Stimulated activated CD4-positive, alpha-beta T cell treated with anti-CD3 and anti-CD28 coated beads, Interleukin-12 subunit alpha, Interleukin-12 subunit beta, amount 100 ng/mL, for 24 hours (primary cell): ENCODE results near the gene ATXN2L.

Source experiments
- DNase-seq, 2 experiments: peaks; one replicate each; pipeline ENCODE4 v3.0.0-alpha.2; 2020; ENCODE audit warnings: low read depth in 2 of 2

Gene ATXN2L

DNA sequence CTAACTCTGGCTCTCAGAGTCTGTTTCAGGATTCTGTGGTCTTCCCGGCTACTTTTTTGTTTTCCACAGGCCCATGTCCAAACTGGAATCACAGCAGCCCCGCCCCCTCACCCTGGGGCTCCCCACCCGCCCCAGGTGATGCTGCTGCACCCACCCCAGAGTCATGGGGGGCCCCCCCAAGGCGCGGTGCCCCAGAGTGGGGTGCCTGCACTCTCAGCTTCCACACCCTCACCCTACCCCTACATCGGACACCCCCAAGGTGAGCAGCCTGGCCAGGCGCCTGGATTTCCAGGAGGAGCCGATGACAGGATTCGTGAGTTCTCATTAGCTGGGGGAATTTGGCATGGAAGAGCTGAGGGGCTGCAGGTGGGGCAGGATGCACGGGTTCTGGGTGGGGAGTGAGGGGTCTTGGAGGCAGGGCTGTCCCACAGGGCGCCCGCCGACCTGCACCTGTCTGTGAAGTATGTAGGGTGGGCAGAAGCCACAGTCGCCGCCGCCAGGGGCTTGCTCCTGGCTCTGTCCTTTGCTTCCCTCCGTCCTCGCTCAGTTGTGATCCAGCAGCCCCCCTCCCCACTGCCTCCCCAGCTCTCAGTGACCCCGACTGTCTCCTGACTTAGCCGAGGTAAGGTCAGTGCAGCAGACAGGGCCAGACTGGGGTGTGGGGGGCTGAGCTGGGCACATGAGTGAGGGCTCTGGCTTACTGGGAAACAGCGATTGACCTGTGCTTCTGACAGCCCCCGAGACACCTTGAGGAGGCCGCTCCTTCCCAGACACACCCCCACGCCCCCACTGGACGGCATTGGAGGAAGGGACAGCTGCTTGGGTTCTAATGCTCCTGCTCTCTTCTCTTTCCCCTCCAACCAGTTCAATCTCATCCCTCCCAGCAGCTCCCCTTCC is 13.3 kb downstream of the ATXN2L start:
- no peak for DNase-seq

DNA sequence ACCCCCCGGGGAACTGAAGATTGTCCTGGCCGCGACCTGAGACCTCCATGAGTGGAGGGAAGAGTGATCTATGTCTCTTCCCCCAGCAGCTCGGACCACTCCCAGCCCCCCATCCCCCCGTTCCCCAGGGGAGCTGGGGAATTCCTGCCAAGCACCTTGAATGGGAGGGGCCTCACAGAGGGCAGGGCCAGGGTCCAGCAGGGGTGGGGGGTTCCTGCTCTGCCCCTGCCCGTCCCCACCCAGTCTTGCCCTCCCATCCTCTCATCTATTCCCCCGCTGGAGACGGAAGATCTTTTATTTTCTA is 13.9 kb downstream of the ATXN2L start:
- DNase-seq = no peak

DNA sequence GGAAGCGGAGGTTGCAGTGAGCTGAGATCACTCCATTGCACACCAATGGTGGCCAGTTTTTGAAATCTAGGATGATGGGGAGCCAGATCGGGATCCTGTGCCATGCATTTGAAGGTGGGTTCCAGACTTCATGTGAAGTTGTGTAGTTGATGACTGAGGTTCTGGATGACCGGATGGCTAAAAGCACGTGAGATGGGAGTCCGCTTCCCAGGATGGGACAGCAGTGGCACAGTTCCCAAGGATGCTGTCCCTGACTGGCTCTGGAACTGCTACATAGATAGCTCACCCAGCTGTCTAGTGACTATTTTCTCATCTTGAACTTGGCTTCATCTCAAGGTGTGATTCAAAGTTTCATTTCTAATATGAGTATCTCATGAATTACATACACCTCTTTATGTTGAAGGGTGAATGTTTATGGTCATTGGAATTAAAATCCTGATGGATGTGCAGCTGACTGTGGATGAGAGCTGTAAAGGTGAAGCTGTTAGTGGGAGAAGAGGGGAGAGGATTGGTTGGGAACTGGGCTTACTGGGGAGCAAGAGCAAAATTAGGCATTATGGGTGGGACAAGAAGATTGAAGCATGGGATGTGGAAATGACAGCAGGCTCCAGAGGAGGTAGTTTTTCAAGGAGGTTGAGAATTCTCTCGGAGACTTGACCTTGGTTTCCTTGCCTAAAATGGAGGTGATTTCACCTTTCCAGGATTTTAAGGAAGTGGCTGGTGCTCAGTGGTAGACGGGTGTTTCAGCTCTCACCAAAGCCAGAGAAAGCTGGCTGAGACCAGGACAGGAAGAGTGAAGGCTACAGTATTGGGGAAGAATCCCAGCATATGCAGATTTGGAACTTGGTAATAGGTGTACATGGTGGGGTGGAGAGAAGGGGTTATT is 15.1 kb downstream of the ATXN2L start:
- DNase-seq = no peak

DNA sequence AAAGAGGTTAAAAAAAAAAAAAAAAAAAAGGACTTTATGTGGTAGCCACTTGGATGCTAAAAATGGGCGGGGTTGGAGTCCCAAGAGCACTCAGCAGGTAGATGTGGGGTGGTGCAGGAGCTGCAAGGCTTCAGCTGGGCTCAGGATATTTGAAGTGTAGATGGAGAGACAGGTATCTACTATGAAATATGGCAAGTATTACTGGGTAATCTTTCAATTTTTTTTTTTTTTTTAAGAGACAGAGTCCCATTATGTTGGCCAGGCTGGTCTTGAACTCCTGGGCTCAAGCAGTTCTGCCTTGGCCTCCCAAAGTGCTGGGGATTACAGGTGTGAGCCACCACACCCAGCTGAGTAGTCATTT is 15.7 kb downstream of the ATXN2L start:
- no peak for DNase-seq

DNA sequence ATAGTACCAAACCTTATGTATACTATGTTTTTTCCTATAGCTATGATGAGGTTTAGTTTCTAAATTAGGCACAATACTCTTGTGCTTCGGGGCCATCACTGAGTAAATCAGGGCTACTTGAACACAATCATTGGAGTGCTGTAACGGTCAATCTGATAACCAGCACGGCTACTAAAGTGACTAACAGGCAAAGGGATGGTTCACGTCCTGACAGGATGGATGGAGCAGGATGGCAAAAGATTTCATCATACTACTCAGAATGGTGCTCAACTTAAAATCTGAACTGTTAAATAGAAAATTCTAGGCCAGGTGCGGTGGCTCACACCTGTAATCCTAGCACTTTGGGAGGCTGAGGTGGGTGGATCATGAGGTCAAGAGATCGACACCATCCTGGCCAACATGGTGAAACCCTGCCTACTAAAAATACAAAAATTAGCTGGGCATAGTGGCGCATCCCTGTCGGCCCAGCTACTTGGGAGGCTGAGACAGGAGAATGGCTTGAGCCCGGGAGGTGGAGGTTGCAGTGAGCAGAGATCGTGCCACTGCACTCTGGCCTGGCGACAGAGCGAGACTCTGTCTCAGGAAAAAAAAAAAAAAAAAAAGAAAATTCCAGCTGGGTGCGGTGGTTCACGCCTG is 16.3 kb downstream of the ATXN2L start:
- no peak for DNase-seq

DNA sequence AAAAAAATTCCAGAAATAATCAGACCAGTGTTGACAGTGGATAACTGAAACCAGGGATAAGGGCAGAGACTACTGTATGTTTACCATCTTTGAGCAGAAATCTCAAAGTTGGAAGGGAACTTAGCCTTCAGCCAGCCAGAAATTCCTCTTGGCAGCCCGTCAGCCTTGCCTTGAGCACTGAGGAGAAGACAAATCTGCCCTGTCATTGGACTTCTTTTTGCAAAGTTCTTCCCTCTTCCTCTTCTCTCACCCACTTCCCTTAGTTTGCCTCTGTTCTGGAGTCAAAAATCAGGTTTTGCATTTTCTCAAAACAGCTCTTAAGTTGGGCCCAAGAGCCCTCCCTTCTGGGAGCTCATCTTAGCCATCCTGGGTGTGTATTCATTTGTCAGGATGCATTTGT is 17.1 kb downstream of the ATXN2L start:
- no peak for DNase-seq

DNA sequence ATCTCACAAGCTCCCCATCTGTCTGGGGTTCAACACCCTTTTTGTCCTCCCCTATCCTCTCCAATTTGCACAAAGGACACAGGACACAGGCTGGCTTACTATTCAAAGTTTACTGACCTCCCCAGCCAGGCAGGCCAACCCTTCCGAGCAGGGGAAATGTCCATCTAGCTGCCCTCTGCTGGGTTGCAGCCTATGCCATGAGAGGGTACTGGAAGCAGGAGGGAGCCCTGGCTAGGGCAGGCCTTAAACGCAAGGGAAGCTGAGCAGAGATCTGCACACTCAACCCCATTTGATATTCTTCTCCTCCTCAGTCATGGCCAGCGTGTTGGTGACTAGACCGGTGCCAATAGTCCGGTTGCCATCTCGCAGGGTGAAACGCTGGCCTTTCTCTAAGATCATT is 19.9 kb downstream of the ATXN2L start:
- DNase-seq = no peak

DNA sequence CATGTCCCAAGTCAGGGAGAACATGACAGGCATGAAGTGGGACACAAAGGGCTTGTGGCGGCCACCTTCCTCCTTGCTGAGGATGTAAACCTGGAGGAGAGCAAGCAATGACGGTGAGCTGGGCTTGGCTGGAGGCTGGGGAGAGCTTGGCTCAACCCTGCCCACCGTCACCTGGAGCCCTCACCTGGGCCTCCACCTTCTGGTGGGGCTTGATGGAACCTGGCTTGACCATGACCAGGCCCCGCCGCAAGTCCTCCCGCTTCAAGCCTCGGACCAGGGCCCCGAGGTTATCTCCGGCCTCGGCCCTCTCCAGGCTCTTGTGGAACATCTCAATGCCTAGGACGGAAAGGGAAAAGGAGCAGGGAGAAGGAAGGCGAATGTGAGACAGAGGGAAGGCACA is 21.0 kb downstream of the ATXN2L start:
- DNase-seq = no peak

DNA sequence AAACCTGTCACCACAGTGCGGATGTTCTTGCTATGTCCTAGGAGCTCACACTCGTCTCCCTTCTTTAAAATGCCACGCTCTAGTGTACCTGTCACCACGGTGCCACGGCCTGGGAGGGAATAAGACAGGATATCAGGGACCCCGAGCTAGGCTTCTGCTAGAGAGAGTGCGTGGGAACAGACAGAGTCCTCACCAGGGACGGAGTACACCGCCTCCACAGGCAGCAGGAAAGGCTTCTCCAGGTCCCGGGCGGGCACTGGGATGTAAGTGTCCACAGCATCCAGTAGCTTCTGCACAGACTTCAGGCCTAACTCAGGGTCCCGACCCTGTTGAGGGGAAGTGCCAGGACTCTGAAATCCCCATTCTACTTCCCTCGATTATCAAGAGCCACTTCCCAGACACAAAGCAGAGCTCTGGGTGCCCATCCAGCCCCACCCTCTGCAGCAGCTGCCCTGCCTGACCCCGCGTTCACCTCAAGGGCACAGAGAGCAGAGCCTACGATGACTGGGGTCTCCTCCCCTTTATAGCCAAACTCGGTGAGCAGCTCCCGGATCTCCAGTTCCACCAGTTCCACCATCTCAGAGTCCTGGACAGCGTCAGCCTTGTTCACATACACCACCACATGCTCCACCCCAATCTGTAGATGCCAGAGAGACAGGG is 21.6 kb downstream of the ATXN2L start:
- no peak for DNase-seq

DNA sequence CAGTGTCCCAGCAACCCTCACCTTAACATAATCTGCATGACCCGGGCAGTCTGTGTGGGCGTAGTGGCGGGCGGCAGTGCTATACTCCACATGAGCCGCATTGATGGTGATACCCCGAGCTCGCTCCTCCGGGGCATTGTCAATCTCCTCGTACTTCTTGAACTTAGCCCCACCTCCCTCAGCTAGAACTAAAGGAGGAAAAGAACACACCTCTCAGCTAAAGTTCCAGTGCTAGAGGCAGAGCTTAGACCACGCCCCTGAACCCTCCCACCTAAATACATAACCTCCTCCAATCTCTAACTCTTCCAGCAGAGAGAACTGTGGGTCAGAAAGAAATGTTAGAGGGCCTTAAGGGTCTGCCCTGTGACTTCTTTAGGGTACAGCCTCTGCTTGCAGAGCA is 22.5 kb downstream of the ATXN2L start:
- DNase-seq = peak in 1 of 2 experiments; percentile 41

DNA sequence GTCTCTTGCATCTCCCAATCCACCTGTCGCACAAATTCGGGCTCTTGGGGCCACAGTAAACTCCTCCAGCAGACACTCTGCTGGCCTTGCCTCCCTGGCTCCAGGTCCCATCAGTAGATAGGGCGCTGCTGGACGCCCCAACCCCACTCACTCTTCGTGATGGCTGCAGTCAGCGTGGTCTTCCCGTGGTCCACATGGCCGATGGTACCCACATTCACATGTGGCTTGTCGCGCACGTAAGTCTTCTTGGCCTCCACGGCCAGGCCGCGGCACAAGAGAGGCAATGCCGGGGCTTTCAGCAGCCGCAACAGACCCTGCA is 22.9 kb downstream of the ATXN2L start:
- DNase-seq = no peak

DNA sequence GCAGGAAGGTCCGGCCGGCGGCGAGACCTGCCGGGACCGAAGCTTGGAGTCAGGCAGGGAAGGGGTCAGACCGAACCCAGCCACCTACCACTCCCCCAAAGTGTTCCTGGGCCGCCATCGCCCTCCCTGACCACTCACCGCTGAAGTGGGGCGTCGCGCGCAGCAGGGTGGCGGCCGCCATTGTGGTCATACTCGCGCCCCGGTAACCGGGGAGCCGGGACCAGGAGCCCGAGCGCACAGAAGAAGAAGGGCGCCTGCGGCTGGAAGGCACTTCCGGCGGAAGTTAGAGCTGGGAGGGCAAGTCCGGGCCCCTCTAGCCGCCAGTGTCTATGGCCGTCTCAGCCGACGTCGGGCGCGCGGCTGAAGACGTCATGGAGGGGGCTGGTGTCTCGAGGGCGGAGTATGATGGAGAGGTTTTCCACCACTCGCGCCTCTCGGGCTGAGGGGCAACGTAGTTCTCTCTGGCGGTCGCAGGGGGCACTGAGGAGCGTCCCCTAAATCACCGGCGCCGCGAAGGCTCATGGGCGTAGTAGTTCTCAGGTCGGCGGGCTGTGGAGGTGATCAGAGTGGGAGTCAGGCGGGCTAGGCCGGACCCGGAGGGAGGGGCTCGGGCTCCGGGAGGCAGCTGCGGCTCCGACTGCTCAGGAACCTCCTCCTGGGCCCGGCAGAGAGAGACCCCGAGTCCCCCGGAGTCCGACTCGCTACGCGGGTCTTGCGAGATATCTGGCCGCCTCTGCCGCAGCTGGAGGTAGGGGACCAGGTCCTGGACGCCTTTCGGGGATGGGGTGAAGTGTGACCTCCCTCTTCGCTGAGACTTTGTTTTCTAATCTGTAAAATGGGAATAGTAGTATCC is 23.5 kb downstream of the ATXN2L start, which contains the start of gene TUFM:
TUFM (minus strand) TSS at position 269 of the 853 bp plus-strand sequence; CDS start at position 190, 79 bp downstream.
- DNase-seq = peak; percentile 94 to 98

DNA sequence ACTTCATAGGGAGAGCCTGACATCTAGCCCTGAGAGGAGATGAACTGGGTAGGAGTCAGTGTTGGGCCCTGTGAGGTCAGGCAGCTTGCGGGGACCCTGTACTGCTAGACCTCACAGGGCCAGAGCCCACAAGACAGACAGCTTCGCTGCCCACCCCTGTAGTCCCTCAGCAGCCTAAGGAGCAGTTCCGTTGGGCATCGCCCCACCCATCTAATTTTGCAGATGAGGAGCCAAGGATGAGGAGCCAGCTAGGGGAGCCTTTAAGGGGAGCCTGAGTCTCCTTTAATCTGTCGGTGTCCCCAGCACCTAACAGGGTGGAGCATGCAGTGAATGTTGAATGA is 24.1 kb downstream of the ATXN2L start:
- no peak for DNase-seq

DNA sequence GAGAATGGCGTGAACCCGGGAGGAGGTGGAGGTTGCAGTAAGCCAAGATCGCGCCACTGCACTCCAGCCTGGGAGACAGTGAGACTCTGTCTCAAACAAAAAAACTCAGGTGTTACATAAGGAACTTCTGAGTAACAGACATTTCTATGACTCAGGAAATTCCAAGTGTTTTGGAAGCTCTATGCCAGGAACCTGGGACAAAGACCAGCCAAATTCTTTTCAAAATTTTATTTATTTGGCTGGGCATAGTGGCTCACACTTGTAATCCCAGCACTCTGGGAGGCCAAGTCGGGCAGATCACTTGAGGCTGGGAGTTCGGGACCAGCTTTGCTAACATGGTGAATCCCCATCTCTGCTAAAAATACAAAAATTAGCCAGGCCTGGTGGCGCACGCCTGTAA is 35.6 kb downstream of the ATXN2L start:
- no peak for DNase-seq

DNA sequence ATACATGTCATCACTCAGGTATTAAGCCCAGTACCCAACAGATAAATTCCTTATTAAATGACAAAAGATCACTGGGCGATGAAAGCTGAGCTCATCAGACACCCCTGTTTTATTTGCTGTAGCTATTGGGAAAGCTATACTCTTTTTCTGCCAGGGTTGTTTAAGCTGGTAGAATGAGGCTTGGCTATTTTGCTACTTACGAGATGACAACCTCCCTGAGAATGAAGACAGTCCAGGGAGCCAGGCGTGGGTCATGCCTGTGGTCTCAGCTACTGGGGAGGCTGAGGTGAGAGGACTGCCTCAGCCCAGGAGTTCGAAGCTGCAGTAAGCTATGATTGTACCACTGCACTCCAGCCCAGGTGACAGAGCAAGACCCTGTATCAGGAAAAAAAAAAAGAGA is 36.5 kb downstream of the ATXN2L start:
- DNase-seq = no peak

DNA sequence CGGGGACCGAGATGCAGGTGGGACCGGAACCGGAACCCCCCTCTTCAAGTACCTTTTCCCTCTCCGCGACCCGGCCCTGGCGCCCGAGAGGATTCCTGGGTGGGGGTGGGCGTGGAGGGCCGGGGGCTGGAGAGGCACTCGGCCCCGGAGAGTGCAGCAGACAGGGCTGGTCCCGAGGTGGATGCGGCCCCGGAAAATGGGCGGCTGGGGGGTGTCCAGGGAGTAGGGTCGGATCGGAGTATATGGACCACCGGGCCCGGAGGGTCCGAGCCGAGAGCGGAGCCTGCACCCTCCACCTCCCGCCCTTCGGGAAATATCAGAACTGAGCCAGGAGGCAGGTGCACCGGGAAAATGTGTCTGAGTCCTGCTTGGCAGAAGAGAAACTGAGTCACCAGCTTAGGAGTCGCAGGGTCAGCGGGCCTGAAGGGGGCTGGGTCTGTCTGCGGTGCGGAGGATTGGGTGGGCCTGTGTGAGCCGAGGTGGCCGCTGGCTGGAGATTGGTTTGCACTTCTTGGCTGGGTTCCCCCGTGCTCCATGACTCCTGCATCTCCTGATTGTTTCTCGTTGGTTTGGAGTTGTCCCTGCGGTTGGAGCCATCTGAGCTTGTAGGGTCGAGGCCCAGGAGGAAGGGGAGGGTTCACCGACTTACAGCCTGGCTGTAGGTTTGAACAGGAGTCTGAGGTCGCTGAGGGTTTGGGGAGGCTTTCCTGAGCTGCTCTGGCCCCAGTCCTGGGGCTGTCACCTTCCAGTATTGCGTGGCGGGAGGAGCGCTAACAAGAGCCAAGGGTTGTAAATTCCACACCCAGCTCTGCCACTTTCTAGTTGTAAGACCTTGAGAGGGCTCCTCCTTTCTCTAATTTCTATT is 41.4 kb downstream of the ATXN2L start:
- DNase-seq = no peak

DNA sequence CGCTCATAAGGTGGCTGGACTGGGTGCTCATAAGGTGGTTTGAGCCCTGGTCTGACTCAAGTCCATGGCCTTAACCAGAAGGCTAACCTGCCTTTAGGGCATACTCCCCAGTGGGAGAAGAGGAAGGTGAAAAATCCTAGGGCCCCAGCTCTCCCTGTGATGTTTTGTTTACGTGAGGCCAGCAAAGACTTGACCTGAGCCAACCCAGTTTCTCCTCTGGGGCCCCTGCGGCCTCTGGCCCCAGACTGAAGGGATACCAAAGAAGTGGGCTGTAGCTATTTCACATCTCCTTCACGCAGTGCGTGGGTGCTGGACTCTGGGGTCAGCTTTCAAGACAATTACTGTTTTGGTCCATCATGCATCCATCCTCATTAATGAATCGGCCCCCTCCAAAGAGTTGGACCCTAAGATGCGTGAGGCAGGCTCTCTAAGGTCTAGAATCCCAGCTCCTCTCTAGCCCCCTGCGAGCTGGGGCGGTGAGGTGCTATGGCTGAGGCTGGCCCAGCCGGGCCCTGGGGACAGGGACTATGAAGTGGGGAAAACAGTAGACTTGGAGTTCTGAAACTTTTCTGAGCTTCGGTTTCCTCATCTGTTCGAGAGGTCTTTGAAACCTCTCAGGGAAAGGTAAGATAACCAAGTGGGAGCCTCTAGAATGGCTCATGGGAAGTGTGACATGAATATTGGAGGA is 42.3 kb downstream of the ATXN2L start:
- DNase-seq = no peak

DNA sequence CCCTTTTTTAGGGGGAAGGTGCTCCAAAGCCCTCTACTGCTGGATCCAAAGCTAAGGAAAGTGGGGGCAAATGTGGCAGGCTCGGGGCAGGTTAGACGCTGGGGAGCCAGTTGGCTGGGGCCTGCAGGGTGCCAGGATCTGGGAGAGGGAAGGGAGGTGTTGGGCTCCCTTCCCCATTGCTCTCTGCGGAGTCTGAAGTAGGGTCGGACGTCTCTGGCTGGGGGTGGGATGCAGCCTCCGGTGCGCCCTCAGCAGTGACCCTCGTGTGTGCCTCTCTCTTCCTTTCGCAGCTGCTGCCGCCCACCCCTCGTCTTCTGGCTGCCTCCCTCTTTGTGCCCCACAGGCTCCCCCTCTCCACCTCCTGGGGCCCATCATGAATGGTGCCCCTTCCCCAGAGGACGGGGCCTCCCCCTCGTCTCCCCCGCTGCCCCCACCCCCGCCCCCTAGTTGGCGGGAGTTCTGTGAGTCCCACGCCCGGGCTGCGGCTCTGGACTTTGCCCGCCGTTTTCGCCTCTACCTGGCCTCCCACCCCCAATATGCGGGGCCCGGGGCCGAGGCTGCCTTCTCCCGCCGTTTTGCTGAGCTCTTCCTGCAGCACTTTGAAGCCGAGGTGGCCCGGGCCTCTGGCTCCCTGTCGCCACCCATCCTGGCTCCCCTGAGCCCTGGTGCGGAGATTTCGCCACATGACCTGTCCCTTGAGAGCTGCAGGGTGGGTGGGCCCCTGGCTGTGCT is 43.1 kb downstream of the ATXN2L start:
- no peak for DNase-seq

DNA sequence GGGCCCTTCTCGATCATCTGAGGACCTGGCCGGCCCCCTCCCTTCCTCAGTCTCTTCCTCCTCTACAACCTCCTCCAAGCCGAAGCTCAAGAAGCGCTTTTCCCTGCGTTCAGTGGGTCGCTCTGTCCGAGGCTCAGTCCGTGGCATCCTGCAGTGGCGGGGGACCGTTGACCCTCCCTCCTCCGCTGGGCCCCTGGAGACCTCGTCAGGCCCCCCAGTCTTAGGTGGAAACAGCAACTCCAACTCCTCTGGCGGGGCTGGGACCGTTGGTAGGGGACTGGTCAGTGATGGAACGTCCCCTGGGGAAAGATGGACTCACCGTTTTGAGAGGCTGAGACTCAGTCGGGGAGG is 43.6 kb downstream of the ATXN2L start:
- no peak for DNase-seq
